Tibial artery (tissue), 4 donors: ENCODE data around the gene ATXN7L2.

Source experiments
- DNase-seq, 2 donors: peaks; one replicate each; pipeline ENCODE4 v3.0.0-alpha.2; 2019
- H3K27ac ChIP-seq, 2 donors: fragments of 200-600 bp; sonication (generic) in 1 of 2; 1 replicate in 1 of 2; 2 replicates in 1 of 2; pipeline ENCODE4 v1.5.1; 2018 to 2019; ENCODE audit warnings: mild to moderate bottlenecking in 1 of 2
- H3K27me3 ChIP-seq, 2 donors: fragments of 200-600 bp; sonication (generic) in 1 of 2; one replicate each; pipeline versions ENCODE4 v1.5.1 to v1.6.0; 2016 to 2019
- H3K36me3 ChIP-seq, 3 donors: fragments of 200-600 bp; sonication (generic) in 2 of 3; one replicate each; pipeline ENCODE4 v1.5.1; 2016 to 2019; ENCODE audit warnings: mild to moderate bottlenecking in 2 of 3
- H3K4me1 ChIP-seq, 4 donors: fragments of 200-600 bp; sonication (generic) in 2 of 4; 1 replicate in 3 of 4; 2 replicates in 1 of 4; pipeline ENCODE4 v1.5.1; 2016 to 2019
- H3K4me3 ChIP-seq, 2 donors: fragments of 200-600 bp; sonication (generic) in 1 of 2; 1 replicate in 1 of 2; 2 replicates in 1 of 2; pipeline ENCODE4 v1.5.1; 2018 to 2019; ENCODE audit warnings: mild to moderate bottlenecking in 2 of 2
- H3K9me3 ChIP-seq, 3 donors: fragments of 200-600 bp; sonication (generic) in 1 of 3; one replicate each; pipeline ENCODE4 v1.5.1; 2016 to 2019
- intact Hi-C: fragments of 100-400 bp; cut with DNase I; formaldehyde crosslinking; loops from one replicate; pipeline ENCODE4 v1.15.0; 2023; ENCODE audit warnings: low total_unique reads
- TF ChIP-seq, protein P1 (sequence below), 2 experiments: fragments of 200-600 bp in 1 of 2; fragments of 450-650 bp in 1 of 2; IDR thresholded peaks; one replicate each; pipeline ENCODE4 v1.5.1; 2017 to 2019; ENCODE audit warnings: antibody characterized with exemption in 2 of 2, mild to moderate bottlenecking in 1 of 2, moderate library complexity in 1 of 2

ATXN7L2 gene

DNA sequence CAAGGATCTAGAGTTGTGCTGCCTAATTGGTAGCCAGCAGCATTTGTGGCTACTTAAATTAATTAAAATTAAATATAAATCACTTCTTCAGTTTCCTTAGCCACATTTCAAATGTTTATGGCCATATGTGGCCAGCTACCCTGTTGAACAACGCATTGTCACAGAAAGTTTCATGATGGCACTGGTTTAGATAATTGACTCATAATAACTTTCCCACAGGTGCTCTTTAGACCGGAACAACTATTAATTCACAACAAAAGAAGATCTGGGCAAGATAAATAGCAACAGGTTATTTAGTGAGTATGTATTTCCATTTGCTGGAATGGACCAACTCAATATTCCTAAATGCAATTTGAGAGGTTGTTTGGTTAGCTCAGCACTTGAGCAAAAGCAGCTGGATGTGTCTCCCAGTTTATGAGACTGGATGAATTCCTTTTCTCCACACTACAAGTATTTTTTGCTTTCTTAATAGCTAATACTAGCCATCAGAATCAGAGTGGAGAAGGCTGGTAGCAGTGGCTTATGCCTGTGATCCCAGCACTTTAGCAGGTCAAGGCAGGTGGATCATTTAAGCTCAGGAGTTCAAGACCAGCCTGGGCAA is 29.5 kb downstream of the ATXN7L2 start:
- H3K27me3 ChIP-seq: no peaks in the 10 kb centered on the region
- H3K4me1 ChIP-seq: peaks cover 0 to 20% (median 16%) of the 10 kb centered on the region in 4 donors
- DNase-seq: no peak
- no peaks in the 10 kb centered on the region for H3K36me3 ChIP-seq
- TF ChIP-seq, protein P1, sequence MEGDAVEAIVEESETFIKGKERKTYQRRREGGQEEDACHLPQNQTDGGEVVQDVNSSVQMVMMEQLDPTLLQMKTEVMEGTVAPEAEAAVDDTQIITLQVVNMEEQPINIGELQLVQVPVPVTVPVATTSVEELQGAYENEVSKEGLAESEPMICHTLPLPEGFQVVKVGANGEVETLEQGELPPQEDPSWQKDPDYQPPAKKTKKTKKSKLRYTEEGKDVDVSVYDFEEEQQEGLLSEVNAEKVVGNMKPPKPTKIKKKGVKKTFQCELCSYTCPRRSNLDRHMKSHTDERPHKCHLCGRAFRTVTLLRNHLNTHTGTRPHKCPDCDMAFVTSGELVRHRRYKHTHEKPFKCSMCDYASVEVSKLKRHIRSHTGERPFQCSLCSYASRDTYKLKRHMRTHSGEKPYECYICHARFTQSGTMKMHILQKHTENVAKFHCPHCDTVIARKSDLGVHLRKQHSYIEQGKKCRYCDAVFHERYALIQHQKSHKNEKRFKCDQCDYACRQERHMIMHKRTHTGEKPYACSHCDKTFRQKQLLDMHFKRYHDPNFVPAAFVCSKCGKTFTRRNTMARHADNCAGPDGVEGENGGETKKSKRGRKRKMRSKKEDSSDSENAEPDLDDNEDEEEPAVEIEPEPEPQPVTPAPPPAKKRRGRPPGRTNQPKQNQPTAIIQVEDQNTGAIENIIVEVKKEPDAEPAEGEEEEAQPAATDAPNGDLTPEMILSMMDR (IDR thresholded peaks at IDR 0.05): no peak
- intact Hi-C loops: no loop called here
- H3K9me3 ChIP-seq: no peaks in the 10 kb centered on the region
- no peak overlapping the region for H3K27ac ChIP-seq
- no peak overlapping the region for H3K4me3 ChIP-seq

- intact Hi-C loops: no loop called here
- TF ChIP-seq, protein P1 (IDR thresholded peaks at IDR 0.05): no peak
Observed at GRCh38 chr1:109514846-109515245, 31.1 kb downstream of the ATXN7L2 start.

GRCh38 chr1:109516872-109517271 is 33.2 kb downstream of the ATXN7L2 start:
- H3K9me3 ChIP-seq: no peaks in the 10 kb centered on the region
- no peaks in the 10 kb centered on the region for H3K4me1 ChIP-seq
- intact Hi-C loops: no loop called here
- H3K36me3 ChIP-seq: no peaks in the 10 kb centered on the region
- TF ChIP-seq, protein P1 (IDR thresholded peaks at IDR 0.05): no peak
- DNase-seq: no peak
- H3K27me3 ChIP-seq: peaks cover 0 to 3% of the 10 kb centered on the region in 2 donors
- H3K27ac ChIP-seq: no peak overlapping the region
- no peak overlapping the region for H3K4me3 ChIP-seq

More at GRCh38 chr1:109514846-109515245, 31.1 kb downstream of the ATXN7L2 start:
- Histone ChIP-seq H3K4me3 (no peak overlapping the region), H3K4me1 (peaks cover 0 to 8% (median 7%) of the 10 kb centered on the region in 4 donors), H3K36me3 (no peaks in the 10 kb centered on the region), H3K27ac (no peak overlapping the region), H3K27me3 (no peaks in the 10 kb centered on the region), H3K9me3 (no peaks in the 10 kb centered on the region)
- no peak for DNase-seq

DNA sequence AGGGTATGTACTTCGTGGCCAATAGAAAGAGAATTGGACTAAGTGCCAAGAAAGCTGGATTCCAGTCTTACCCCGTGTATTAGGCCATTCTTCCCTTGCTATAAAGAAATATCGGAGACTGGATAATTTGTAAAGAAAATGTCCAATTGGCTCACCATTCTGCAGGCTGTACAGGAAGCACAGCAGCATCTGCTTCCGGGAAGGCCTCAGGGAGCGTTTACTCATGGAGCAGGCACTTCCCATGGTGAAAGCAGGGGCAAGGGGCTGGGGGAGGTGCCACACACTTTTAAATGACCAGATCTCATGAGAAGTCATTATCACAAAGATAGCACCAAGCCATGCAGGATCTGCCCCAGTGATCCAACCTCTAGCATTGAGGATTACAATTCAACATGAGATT is 33.6 kb downstream of the ATXN7L2 start:
- Histone ChIP-seq H3K4me3 (no peak overlapping the region), H3K27me3 (peaks cover 0 to 3% of the 10 kb centered on the region in 2 donors), H3K36me3 (no peaks in the 10 kb centered on the region), H3K9me3 (no peaks in the 10 kb centered on the region), H3K4me1 (no peaks in the 10 kb centered on the region), H3K27ac (no peak overlapping the region)
- intact Hi-C loops: no loop called here
- no peak for DNase-seq
- TF ChIP-seq, protein P1 (IDR thresholded peaks at IDR 0.05): no peak

- Histone ChIP-seq H3K4me1 (no peaks in the 10 kb centered on the region), H3K4me3 (no peak overlapping the region), H3K9me3 (no peaks in the 10 kb centered on the region), H3K27ac (no peak overlapping the region), H3K27me3 (peaks cover 0 to 9% of the 10 kb centered on the region in 2 donors), H3K36me3 (no peaks in the 10 kb centered on the region)
- TF ChIP-seq, protein P1 (IDR thresholded peaks at IDR 0.05): no peak
- DNase-seq: no peak
- intact Hi-C loops: no loop called here
Observed at GRCh38 chr1:109521002-109521951, 37.6 kb downstream of the ATXN7L2 start.
